AG09319 (cell line): ENCODE measurements around the gene KMT5C.
"Not testable (repeated sequence)": the region's sequence is repeated elsewhere in the genome, so short reads cannot be mapped to it uniquely, and the experiment has no call there.

Experiments used
- DNase-seq: peaks from one replicate; pipeline ENCODE4 v3.0.0-alpha.2; 2010; ENCODE audit warnings: low read depth; ENCODE audit errors: extremely low read depth
- TF ChIP-seq, protein P1 (sequence below): IDR thresholded peaks from 2 replicates; pipeline ENCODE4 v1.5.1; 2011; ENCODE audit warnings: low read depth, mild to moderate bottlenecking, inconsistent platforms, low read length, moderate library complexity

Gene KMT5C

DNA sequence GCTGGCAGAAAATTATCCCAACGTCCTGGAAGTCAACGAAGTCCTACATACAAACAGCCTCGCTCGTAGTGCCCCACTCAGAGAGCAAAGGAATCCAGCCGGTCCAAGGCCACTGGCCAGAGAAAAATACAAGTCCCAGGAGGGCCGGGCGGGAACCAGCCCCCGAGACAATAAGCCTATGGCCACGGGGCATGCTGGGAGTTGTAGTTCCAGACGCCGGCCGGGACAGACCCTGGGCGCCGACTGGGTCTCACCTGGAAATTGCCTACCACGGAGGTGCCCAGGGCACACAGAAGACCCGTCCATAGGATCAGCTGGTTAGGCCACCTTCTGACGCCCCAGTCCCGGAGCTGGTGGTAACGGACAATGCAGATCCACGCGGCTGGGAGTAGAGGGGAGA is 19.9 kb upstream of the KMT5C start:
- TF ChIP-seq, protein P1, sequence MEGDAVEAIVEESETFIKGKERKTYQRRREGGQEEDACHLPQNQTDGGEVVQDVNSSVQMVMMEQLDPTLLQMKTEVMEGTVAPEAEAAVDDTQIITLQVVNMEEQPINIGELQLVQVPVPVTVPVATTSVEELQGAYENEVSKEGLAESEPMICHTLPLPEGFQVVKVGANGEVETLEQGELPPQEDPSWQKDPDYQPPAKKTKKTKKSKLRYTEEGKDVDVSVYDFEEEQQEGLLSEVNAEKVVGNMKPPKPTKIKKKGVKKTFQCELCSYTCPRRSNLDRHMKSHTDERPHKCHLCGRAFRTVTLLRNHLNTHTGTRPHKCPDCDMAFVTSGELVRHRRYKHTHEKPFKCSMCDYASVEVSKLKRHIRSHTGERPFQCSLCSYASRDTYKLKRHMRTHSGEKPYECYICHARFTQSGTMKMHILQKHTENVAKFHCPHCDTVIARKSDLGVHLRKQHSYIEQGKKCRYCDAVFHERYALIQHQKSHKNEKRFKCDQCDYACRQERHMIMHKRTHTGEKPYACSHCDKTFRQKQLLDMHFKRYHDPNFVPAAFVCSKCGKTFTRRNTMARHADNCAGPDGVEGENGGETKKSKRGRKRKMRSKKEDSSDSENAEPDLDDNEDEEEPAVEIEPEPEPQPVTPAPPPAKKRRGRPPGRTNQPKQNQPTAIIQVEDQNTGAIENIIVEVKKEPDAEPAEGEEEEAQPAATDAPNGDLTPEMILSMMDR, result no peak
- DNase-seq, result no peak

DNA sequence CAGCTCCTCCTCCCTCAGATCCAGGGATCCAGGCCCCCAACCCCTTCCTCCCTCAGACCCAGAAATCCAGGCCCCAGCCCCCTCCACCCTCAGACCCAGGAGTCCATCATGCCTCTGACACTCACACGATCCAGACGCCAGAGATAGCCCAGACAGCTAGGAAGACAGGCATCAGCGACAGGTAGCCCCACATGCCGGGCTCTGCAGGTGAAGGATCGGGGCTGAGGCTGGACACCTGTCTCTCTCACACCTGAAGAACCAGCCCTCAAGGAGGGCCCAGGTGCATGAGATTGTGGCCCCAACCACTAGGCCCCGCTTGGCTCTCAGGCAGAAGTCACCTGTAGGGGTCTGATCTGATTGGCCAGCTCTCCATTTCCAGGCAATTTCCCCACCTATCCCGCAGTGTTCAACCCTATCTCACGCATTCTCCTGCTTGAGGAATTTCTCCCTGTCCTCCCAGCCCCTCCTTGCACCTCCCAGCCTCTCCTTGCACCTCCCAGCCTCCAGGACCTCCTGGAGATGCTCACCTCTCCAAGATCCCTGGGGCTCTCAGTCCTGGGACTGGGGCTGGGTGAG is 18.7 kb upstream of the KMT5C start:
- TF ChIP-seq, protein P1, result no peak
- no peak for DNase-seq

DNA sequence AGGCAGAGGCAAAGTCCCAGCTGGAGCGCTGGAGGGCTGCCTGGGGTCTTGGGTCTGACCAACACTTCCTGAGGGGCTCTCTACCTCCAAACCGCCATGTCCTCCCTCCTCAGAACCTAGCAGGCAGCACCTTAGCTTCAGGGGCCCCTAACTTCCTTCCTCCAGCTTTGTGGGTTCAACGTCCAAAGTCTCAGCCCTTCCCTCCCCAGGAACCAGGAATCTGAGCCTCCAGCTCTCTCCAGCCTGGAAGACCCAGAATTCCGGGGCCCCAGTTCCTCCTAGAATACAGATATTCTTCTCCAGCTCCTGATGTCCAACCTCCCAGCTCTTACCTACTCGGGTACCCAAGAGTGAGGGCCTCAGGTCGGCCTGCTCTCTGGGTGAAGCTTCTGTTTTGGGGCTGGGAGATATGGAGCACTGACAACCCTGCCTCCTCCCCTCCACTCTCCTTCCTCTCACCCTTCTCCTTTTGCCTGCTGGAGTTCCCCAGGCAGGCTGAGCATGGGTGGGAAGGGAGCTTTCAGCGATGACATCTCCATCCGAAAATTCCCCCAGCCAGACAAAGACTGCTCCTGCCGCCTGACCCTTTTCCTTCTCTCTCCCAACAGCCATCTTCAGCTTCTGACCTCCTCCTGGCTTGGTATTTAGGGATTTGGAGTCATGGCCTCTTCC is 18.1 kb upstream of the KMT5C start:
- no peak for DNase-seq
- TF ChIP-seq, protein P1, result no peak

DNA sequence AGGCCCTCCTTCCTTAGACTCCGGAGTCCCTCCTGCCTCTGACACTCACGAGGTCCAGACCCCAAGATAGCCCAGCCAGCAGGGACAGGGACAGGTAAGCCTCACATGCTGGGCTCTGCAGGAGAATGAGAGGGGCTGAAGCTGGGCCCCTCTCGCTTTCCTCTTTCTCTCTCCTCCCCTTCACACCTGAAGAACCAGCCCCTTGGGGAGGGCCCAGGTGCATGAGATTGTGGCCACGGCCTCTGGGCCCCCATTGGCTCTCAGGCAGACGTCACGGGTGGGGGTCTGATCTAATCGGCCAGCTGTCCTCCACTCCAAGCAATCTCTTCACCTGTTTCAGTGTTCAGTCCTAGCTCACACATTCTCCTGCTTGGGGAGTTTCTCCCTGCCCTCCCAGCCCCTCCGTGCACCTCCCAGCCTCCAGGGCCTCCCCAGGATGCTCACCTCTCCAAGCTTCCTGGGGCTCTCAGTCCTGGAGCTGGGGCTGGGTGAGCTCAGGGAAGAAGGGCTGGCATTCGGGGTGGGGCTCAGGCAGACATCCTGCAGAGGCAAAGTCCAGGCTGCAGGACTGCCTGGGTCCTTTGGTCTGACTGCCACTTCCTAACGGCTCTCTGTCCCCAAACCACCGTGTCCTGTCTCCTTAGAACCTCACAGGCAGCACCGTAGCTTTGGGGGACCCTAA is 17.3 kb upstream of the KMT5C start:
- TF ChIP-seq, protein P1, result no peak
- DNase-seq, result no peak

DNA sequence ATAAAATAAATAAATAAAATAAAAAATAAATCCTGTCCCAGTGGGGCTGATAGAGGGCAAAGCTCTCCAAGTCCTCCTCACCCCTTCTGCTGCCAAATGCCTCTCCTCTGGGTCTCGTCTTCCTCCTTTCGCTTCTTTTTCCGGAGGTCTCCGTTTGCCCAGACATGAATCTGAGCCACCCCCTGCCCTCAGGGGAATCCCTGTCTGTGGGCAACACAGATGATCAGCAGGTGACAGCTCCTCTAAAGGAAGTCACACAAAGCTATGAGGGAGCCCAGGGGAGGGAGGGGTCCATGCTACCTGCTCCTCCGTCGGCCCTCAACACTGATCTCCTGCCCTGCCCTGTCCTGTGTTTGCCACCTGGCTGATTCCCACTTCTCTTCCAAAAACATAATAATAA is 15.0 kb upstream of the KMT5C start:
- no peak for DNase-seq
- TF ChIP-seq, protein P1, result no peak

DNA sequence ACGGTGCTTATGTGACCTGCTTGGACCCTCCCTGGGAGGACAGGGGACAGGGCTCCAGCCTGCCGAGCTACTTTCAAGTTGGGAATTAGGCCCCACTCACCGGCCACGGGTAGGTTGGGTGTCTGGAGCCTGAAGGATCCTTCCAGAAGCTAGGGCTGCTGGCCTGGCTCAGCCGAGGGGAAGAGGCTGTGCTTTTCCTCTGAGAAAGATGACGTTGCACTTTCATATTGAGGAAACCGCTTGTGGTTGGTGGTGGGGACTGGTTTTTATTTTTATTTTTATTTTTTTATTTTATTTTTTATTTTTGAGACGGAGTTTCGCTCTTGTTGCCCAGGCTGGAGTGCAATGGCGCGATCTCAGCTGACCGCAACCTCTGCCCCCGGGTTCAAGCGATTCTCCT is 14.5 kb upstream of the KMT5C start, which contains the start of gene TMEM150B:
TMEM150B (minus strand) TSS at position 170 of the 400 bp plus-strand sequence. CDS start 4,305 bp downstream, outside the sequence.
- TF ChIP-seq, protein P1, result no peak

DNA sequence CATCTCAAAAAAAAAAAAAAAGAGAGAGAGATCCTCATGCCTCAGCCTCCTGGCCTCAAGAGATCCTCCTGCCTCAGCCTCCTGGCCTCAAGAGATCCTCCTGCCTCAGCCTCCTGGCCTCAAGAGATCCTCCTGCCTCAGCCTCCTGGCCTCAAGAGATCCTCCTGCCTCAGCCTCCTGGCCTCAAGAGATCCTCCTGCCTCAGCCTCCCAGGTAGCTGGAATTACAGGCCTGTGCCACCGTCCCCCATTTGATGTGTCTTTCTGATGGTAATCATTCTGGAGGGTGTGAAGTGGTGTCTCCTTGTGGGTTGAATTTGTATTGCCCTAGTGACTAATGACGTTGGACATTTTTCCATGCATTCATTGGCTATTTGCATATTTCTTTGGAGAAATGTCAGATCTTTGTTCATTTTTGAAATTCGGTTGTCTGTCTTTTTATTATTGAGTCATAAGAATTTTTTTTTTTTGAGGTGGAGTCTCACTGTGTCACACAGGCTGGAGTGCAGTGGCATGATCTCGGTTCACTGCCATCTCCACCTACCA is 10.8 kb upstream of the KMT5C start:
- not testable (repeated sequence) for DNase-seq

More for the DNA sequence above, 14.5 kb upstream of the KMT5C start, which contains the start of gene TMEM150B:
- no peak for DNase-seq

DNA sequence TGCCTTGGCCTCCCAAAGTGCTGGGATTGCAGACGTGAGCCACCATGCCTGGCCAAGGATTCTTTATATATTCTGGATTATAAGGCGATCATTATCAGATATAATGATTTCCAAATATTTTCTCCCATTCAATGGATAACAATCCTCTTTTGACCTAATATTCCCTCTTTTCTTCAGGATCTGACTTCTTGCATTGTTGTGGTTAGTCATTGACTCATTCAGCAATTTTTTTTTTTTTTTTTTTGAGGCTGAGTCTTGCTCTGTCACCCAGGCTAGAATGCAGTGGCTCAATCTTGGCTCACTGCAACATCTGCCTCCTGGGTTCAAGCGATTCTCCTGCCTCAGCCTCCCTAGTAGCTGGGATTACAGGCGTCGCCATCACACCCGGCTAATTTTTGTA is 9.9 kb upstream of the KMT5C start:
- DNase-seq, result not testable (repeated sequence)
